Mesendoderm (in vitro differentiated cells): ENCODE measurements around the gene WNK1.

Experiments
- DNase-seq: peaks from one replicate; pipeline ENCODE4 v3.0.0; 2013
- H2AK5ac ChIP-seq: 2 replicates; pipeline ENCODE4 v1.6.1; 2013; ENCODE audit warnings: low read length, inconsistent platforms
- H2BK120ac ChIP-seq: 2 replicates; pipeline ENCODE4 v1.6.1; 2013; ENCODE audit warnings: low read depth, mild to moderate bottlenecking, low read length, moderate library complexity, mixed read lengths
- H2BK15ac ChIP-seq: replicated peaks from 2 replicates; pipeline ENCODE4 v1.6.1; 2013; ENCODE audit warnings: low read depth, mild to moderate bottlenecking, moderate library complexity
- H2BK5ac ChIP-seq: 2 replicates; pipeline ENCODE4 v1.6.1; 2013; ENCODE audit warnings: low read length, inconsistent platforms
- H3K18ac ChIP-seq: 2 replicates; pipeline ENCODE4 v1.6.1; 2013; ENCODE audit warnings: mild to moderate bottlenecking, low read length, mixed read lengths
- H3K23ac ChIP-seq: one replicate; pipeline ENCODE4 v1.6.1; 2013; ENCODE audit warnings: low read length
- H3K27ac ChIP-seq: 2 replicates; pipeline ENCODE4 v1.5.1; 2013; ENCODE audit warnings: low read depth, mild to moderate bottlenecking, inconsistent platforms, low read length, moderate library complexity
- H3K27me3 ChIP-seq: 2 replicates; pipeline ENCODE4 v1.6.1; 2013; ENCODE audit warnings: low read length, control low read depth, mild to moderate bottlenecking, inconsistent platforms; ENCODE audit not compliant: insufficient read depth, poor library complexity
- H3K36me3 ChIP-seq: 2 replicates; pipeline ENCODE4 v1.6.1; 2013; ENCODE audit warnings: low read length, inconsistent platforms; ENCODE audit not compliant: control insufficient read depth, insufficient read depth
- H3K4ac ChIP-seq: one replicate; pipeline ENCODE4 v1.6.1; 2013; ENCODE audit warnings: low read depth, mild to moderate bottlenecking, low read length, moderate library complexity
- H3K4me1 ChIP-seq: 2 replicates; pipeline ENCODE4 v1.6.1; 2013; ENCODE audit warnings: low read depth, low read length, inconsistent platforms; ENCODE audit not compliant: control insufficient read depth
- H3K4me2 ChIP-seq: 2 replicates; pipeline ENCODE4 v1.6.1; 2013; ENCODE audit warnings: low read length
- H3K4me3 ChIP-seq: 2 replicates; pipeline ENCODE4 v1.5.1; 2013; ENCODE audit warnings: mild to moderate bottlenecking, low read length
- H3K56ac ChIP-seq: one replicate; pipeline ENCODE4 v1.6.1; 2013; ENCODE audit warnings: low read length
- H3K79me1 ChIP-seq: 2 replicates; pipeline ENCODE4 v1.6.1; 2013; ENCODE audit warnings: low read length, inconsistent platforms
- H3K79me2 ChIP-seq: 2 replicates; pipeline ENCODE4 v1.6.1; 2013; ENCODE audit warnings: mild to moderate bottlenecking, low read length; ENCODE audit not compliant: control insufficient read depth, insufficient read depth
- H3K9ac ChIP-seq: 2 replicates; pipeline ENCODE4 v1.6.1; 2013; ENCODE audit warnings: low read length, inconsistent platforms
- H4K5ac ChIP-seq: one replicate; pipeline ENCODE4 v1.6.1; 2013; ENCODE audit warnings: low read length
- H4K8ac ChIP-seq: one replicate; pipeline ENCODE4 v1.6.1; 2013; ENCODE audit warnings: low read depth, mild to moderate bottlenecking, control low read depth, low read length, moderate library complexity
- WGBS: extraction: QIAGEN DNeasy Blood & Tissue Kit; methylation state at CpG from one replicate; pipeline ENCODE4 v1.1.7; 2013; ENCODE audit warnings: low lambda C conversion rate, missing lambda C conversion rate; ENCODE audit not compliant: insufficient coverage; ENCODE audit errors: extremely low coverage; 5-methylcytosine and 5-hydroxymethylcytosine counted together

Gene WNK1

GRCh38 chr12:800401-800800, 48.0 kb downstream of the WNK1 start:
- peaks cover 40% of the 10 kb centered on the region for H3K79me2 ChIP-seq
- no peak for DNase-seq
- H3K36me3 ChIP-seq, result no peaks in the 10 kb centered on the region
- H3K9ac ChIP-seq, result no peak overlapping the region
- no peak overlapping the region for H2BK15ac ChIP-seq
- H3K56ac ChIP-seq, result no peak overlapping the region
- no peak overlapping the region for H2BK5ac ChIP-seq
- no peak overlapping the region for H4K5ac ChIP-seq
- H2BK120ac ChIP-seq, result no peak overlapping the region
- no peaks in the 10 kb centered on the region for H3K27me3 ChIP-seq
- H3K4me1 ChIP-seq, result no peaks in the 10 kb centered on the region
- H3K27ac ChIP-seq, result no peak overlapping the region
- no peak overlapping the region for H3K18ac ChIP-seq
- H2AK5ac ChIP-seq, result no peak overlapping the region
- no peak overlapping the region for H3K23ac ChIP-seq
- H4K8ac ChIP-seq, result no peak overlapping the region
- H3K4ac ChIP-seq, result no peak overlapping the region
- peaks cover 9% of the 10 kb centered on the region for H3K79me1 ChIP-seq
- H3K4me2 ChIP-seq, result no peak overlapping the region
- H3K4me3 ChIP-seq, result no peak overlapping the region

GRCh38 chr12:802242-803120, 50.1 kb downstream of the WNK1 start:
- no peak overlapping the region for H4K8ac ChIP-seq
- no peak for DNase-seq
- H2BK5ac ChIP-seq, result no peak overlapping the region
- no peak overlapping the region for H4K5ac ChIP-seq
- no peak overlapping the region for H2BK15ac ChIP-seq
- no peaks in the 10 kb centered on the region for H3K27me3 ChIP-seq
- H3K79me2 ChIP-seq, result peaks cover 46% of the 10 kb centered on the region
- no peak overlapping the region for H2AK5ac ChIP-seq
- no peak overlapping the region for H3K9ac ChIP-seq
- peaks cover 9% of the 10 kb centered on the region for H3K79me1 ChIP-seq
- no peak overlapping the region for H3K27ac ChIP-seq
- no peak overlapping the region for H2BK120ac ChIP-seq
- H3K56ac ChIP-seq, result no peak overlapping the region
- no peak overlapping the region for H3K23ac ChIP-seq
- H3K36me3 ChIP-seq, result no peaks in the 10 kb centered on the region
- no peaks in the 10 kb centered on the region for H3K4me1 ChIP-seq
- H3K4me2 ChIP-seq, result no peak overlapping the region
- H3K18ac ChIP-seq, result no peak overlapping the region
- no peak overlapping the region for H3K4ac ChIP-seq
- no peak overlapping the region for H3K4me3 ChIP-seq
- WGBS, result no CpG with 5 or more reads among the region's 3 CpGs

- WGBS, result no CpG with 5 or more reads among the region's 3 CpGs
- Histone ChIP-seq H3K18ac (no peak overlapping the region), H2BK15ac (no peak overlapping the region), H4K8ac (no peak overlapping the region), H3K36me3 (no peaks in the 10 kb centered on the region), H4K5ac (no peak overlapping the region), H3K56ac (no peak overlapping the region), H3K27ac (no peak overlapping the region), H2BK120ac (no peak overlapping the region), H3K23ac (no peak overlapping the region), H3K4ac (no peak overlapping the region), H3K79me1 (peaks cover 9% of the 10 kb centered on the region), H3K4me2 (no peak overlapping the region), H3K9ac (no peak overlapping the region), H3K4me1 (no peaks in the 10 kb centered on the region), H3K27me3 (no peaks in the 10 kb centered on the region), H3K79me2 (peaks cover 40% of the 10 kb centered on the region), H3K4me3 (no peak overlapping the region), H2AK5ac (no peak overlapping the region), H2BK5ac (no peak overlapping the region)
- DNase-seq, result no peak
These were observed 52.7 kb downstream of the WNK1 start for GRCh38 chr12:805022-805632.

GRCh38 chr12:806200-806791, 53.9 kb downstream of the WNK1 start:
- Histone ChIP-seq H3K79me1 (peaks cover 10% of the 10 kb centered on the region), H3K4me2 (no peak overlapping the region), H3K36me3 (no peaks in the 10 kb centered on the region), H2BK120ac (no peak overlapping the region), H3K23ac (no peak overlapping the region), H2BK5ac (no peak overlapping the region), H4K5ac (no peak overlapping the region), H3K27ac (no peak overlapping the region), H3K4ac (no peak overlapping the region), H3K4me3 (no peak overlapping the region), H3K9ac (no peak overlapping the region), H4K8ac (no peak overlapping the region), H3K18ac (no peak overlapping the region), H2BK15ac (no peak overlapping the region), H3K27me3 (no peaks in the 10 kb centered on the region), H3K56ac (no peak overlapping the region), H3K79me2 (peaks cover 35% of the 10 kb centered on the region), H2AK5ac (no peak overlapping the region), H3K4me1 (no peaks in the 10 kb centered on the region)
- DNase-seq, result no peak
- WGBS, result 100% methylated on average over 1 of the region's 3 CpGs

GRCh38 chr12:807041-807735, 54.8 kb downstream of the WNK1 start:
- Histone ChIP-seq H3K56ac (no peak overlapping the region), H2BK5ac (no peak overlapping the region), H3K27me3 (no peaks in the 10 kb centered on the region), H2AK5ac (no peak overlapping the region), H4K5ac (no peak overlapping the region), H3K4me2 (no peak overlapping the region), H3K4me1 (no peaks in the 10 kb centered on the region), H3K23ac (no peak overlapping the region), H3K4me3 (no peak overlapping the region), H3K18ac (no peak overlapping the region), H3K79me1 (peaks cover 10% of the 10 kb centered on the region), H3K27ac (no peak overlapping the region), H3K4ac (no peak overlapping the region), H3K79me2 (peaks cover 33% of the 10 kb centered on the region), H3K9ac (no peak overlapping the region), H4K8ac (no peak overlapping the region), H2BK120ac (no peak overlapping the region), H3K36me3 (no peaks in the 10 kb centered on the region), H2BK15ac (no peak overlapping the region)
- no CpG with 5 or more reads among the region's 2 CpGs for WGBS
- no peak for DNase-seq
